GM12878 (cell line): ENCODE measurements around the gene EVA1A.

Source experiments
- JUNB ChIP-seq: IDR thresholded peaks from 2 replicates; pipeline ENCODE4 v1.6.1; 2016; ENCODE audit warnings: antibody characterized with exemption, mild to moderate bottlenecking
- POLR2AphosphoS5 ChIP-seq: IDR thresholded peaks from 2 replicates; pipeline ENCODE4 v1.6.1; 2011; ENCODE audit warnings: mild to moderate bottlenecking, low read length, inconsistent platforms
- RBBP5 ChIP-seq: fragments of 200-600 bp; sonication (generic); conservative IDR thresholded peaks from 2 replicates; pipeline ENCODE4 v1.6.1; 2016
- RELA ChIP-seq: fragments of 450-650 bp; IDR thresholded peaks from 2 replicates; pipeline ENCODE4 v1.8.0; 2014; ENCODE audit warnings: borderline replicate concordance; ENCODE audit not compliant: partially characterized antibody
- SIN3A ChIP-seq: IDR thresholded peaks from 2 replicates; pipeline ENCODE4 v1.6.1; 2012; ENCODE audit warnings: low read depth, low read length, improper control_type of control experiment
- SMAD1 ChIP-seq: fragments of 450-650 bp; IDR thresholded peaks from 2 replicates; pipeline ENCODE4 v1.6.1; 2018; ENCODE audit warnings: mild to moderate bottlenecking, low read depth; ENCODE audit not compliant: partially characterized antibody
- TAF1 ChIP-seq: IDR thresholded peaks from 2 replicates; pipeline ENCODE4 v1.6.1; 2011; ENCODE audit warnings: mild to moderate bottlenecking, low read depth, low read length, borderline replicate concordance
- TF ChIP-seq, protein P1 (sequence below): IDR thresholded peaks from 2 replicates; pipeline ENCODE4 v1.6.1; 2012; ENCODE audit warnings: low read length, inconsistent platforms
- TF ChIP-seq, protein P2 (sequence below), 3 experiments: IDR thresholded peaks in 2 of 3; conservative IDR thresholded peaks in 1 of 3; 2 replicates each; pipeline ENCODE4 v1.5.1; 2011; ENCODE audit warnings: low read depth in 3 of 3, low read length in 3 of 3, mild to moderate bottlenecking in 3 of 3, control low read depth in 2 of 3, moderate library complexity in 2 of 3, inconsistent platforms in 1 of 3, mixed read lengths in 1 of 3; ENCODE audit not compliant: control insufficient read depth in 2 of 3, insufficient read depth in 1 of 3; ENCODE audit errors: extremely low read depth in 1 of 3
- TF ChIP-seq, protein P3 (sequence below): fragments of 450-650 bp; IDR thresholded peaks from 2 replicates; pipeline ENCODE4 v1.6.1; 2017; ENCODE audit warnings: mild to moderate bottlenecking, low read depth, inconsistent platforms; ENCODE audit not compliant: poor library complexity, severe bottlenecking
- TF ChIP-seq, protein P4 (sequence below): IDR thresholded peaks from 2 replicates; pipeline ENCODE4 v1.6.1; 2012; ENCODE audit warnings: low read depth, low read length, improper control_type of control experiment

DNA sequence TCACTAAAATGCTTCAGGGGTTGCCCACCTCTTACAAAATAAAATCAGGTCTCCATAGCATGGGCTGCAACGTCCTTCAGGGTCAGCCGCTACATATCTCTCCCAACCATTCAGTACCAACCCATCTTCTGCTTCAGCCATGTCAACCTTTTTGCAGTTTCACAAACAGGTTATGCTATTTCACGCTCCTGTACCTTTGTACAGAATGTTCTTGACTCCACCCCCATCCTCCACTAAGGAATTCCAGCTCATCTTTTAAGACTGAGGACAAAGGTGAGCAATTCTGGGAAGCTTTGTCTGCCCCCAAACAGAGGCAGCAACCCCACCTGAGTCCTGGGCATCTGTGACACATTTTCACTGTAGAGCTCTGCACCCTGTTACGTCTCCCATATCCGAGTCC is 8.8 kb upstream of the EVA1A start:
- TF ChIP-seq, protein P1, sequence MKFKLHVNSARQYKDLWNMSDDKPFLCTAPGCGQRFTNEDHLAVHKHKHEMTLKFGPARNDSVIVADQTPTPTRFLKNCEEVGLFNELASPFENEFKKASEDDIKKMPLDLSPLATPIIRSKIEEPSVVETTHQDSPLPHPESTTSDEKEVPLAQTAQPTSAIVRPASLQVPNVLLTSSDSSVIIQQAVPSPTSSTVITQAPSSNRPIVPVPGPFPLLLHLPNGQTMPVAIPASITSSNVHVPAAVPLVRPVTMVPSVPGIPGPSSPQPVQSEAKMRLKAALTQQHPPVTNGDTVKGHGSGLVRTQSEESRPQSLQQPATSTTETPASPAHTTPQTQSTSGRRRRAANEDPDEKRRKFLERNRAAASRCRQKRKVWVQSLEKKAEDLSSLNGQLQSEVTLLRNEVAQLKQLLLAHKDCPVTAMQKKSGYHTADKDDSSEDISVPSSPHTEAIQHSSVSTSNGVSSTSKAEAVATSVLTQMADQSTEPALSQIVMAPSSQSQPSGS = no peak
- TF ChIP-seq, protein P2, sequence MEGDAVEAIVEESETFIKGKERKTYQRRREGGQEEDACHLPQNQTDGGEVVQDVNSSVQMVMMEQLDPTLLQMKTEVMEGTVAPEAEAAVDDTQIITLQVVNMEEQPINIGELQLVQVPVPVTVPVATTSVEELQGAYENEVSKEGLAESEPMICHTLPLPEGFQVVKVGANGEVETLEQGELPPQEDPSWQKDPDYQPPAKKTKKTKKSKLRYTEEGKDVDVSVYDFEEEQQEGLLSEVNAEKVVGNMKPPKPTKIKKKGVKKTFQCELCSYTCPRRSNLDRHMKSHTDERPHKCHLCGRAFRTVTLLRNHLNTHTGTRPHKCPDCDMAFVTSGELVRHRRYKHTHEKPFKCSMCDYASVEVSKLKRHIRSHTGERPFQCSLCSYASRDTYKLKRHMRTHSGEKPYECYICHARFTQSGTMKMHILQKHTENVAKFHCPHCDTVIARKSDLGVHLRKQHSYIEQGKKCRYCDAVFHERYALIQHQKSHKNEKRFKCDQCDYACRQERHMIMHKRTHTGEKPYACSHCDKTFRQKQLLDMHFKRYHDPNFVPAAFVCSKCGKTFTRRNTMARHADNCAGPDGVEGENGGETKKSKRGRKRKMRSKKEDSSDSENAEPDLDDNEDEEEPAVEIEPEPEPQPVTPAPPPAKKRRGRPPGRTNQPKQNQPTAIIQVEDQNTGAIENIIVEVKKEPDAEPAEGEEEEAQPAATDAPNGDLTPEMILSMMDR (IDR thresholded peaks at IDR 0.05 in 2 of 3, conservative IDR thresholded peaks at IDR 0.05 in 1 of 3; ENCODE audit: control insufficient read depth in 2 of 3, extremely low read depth in 1 of 3, insufficient read depth in 1 of 3, low read depth in 3 of 3, low read length in 3 of 3) = no peak
- TF ChIP-seq SMAD1 (no peak), RBBP5 (no peak), TAF1 (no peak), POLR2AphosphoS5 (no peak), JUNB (no peak), SIN3A (no peak), RELA (no peak)
- TF ChIP-seq, protein P3, sequence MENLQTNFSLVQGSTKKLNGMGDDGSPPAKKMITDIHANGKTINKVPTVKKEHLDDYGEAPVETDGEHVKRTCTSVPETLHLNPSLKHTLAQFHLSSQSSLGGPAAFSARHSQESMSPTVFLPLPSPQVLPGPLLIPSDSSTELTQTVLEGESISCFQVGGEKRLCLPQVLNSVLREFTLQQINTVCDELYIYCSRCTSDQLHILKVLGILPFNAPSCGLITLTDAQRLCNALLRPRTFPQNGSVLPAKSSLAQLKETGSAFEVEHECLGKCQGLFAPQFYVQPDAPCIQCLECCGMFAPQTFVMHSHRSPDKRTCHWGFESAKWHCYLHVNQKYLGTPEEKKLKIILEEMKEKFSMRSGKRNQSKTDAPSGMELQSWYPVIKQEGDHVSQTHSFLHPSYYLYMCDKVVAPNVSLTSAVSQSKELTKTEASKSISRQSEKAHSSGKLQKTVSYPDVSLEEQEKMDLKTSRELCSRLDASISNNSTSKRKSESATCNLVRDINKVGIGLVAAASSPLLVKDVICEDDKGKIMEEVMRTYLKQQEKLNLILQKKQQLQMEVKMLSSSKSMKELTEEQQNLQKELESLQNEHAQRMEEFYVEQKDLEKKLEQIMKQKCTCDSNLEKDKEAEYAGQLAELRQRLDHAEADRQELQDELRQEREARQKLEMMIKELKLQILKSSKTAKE = no peak
- TF ChIP-seq, protein P4, sequence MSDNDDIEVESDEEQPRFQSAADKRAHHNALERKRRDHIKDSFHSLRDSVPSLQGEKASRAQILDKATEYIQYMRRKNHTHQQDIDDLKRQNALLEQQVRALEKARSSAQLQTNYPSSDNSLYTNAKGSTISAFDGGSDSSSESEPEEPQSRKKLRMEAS = no peak
